Right atrium auricular region (tissue), 2 donors: ENCODE measurements around the gene TACC3. TPM values are rescaled to one million over a fixed set of nuclear protein-coding genes. Genes with fewer than 3 reads are reported as not detected.

Experiments
- DNase-seq: peaks from one replicate; pipeline ENCODE4 v3.0.0-alpha.2; 2019; ENCODE audit warnings: low spot score
- H3K27ac ChIP-seq, 2 donors: fragments of 200-600 bp; sonication (generic); 1 replicate in 1 of 2; 2 replicates in 1 of 2; pipeline ENCODE4 v1.5.1; 2016 to 2019
- H3K27me3 ChIP-seq, 2 donors: fragments of 200-600 bp; sonication (generic); one replicate each; pipeline versions ENCODE4 v1.5.1 to v1.6.0; 2017 to 2019
- H3K36me3 ChIP-seq: fragments of 200-600 bp; sonication (generic); one replicate; pipeline ENCODE4 v1.5.1; 2016
- H3K4me1 ChIP-seq, 2 donors: fragments of 200-600 bp; sonication (generic); one replicate each; pipeline versions ENCODE4 v1.5.1 to v1.6.0; 2017 to 2019
- H3K4me3 ChIP-seq, 2 donors: fragments of 200-600 bp; sonication (generic); 1 replicate in 1 of 2; 2 replicates in 1 of 2; pipeline ENCODE4 v1.5.1; 2017 to 2019; ENCODE audit warnings: mild to moderate bottlenecking in 1 of 2, moderate library complexity in 1 of 2
- H3K9me3 ChIP-seq, 2 donors: fragments of 200-600 bp; sonication (generic); one replicate each; pipeline ENCODE4 v1.5.1; 2019
- CTCF ChIP-seq, 2 donors: fragments of 200-600 bp; sonication (generic); IDR thresholded peaks; one replicate each; pipeline ENCODE4 v1.5.1; 2019; ENCODE audit warnings: antibody characterized with exemption in 2 of 2
- total RNA-seq, 2 donors: library from RNA; depleted of rRNA; stranded (reverse); fragments of >200 nt; gene quantifications; one replicate each; pipeline ENCODE4 v1.1.0, GENCODE V29; 2016

Gene TACC3
- total RNA-seq, 2 donors from 2014 or later, result 3.7 to 5.3 TPM

GRCh38 chr4:1708581-1708980, 12.7 kb upstream of the TACC3 start:
- Histone ChIP-seq H3K36me3 (peaks cover 12% of the 10 kb centered on the region), H3K9me3 (no peaks in the 10 kb centered on the region), H3K4me1 (peaks cover 0 to 16% of the 10 kb centered on the region in 2 donors), H3K4me3 (no peak overlapping the region), H3K27me3 (no peaks in the 10 kb centered on the region), H3K27ac (no peak overlapping the region)
- DNase-seq, result no peak
- TF ChIP-seq CTCF (IDR thresholded peaks at IDR 0.05), result no peak

- Histone ChIP-seq H3K4me3 (peak overlapping the region; percentile 93 to 96), H3K27me3 (no peaks in the 10 kb centered on the region), H3K36me3 (peaks cover 7% of the 10 kb centered on the region), H3K4me1 (peaks cover 0 to 40% of the 10 kb centered on the region in 2 donors), H3K9me3 (no peaks in the 10 kb centered on the region), H3K27ac (peak overlapping the region; percentile 99)
- DNase-seq, result no peak
- no peak for TF ChIP-seq CTCF (IDR thresholded peaks at IDR 0.05)
Observed at GRCh38 chr4:1711055-1711570, 10.2 kb upstream of the TACC3 start.

GRCh38 chr4:1711571-1712215, 9.6 kb upstream of the TACC3 start:
- DNase-seq, result no peak
- Histone ChIP-seq H3K27me3 (no peaks in the 10 kb centered on the region), H3K36me3 (peaks cover 3% of the 10 kb centered on the region), H3K27ac (peak overlapping the region; percentile 99), H3K4me1 (peaks cover 0 to 43% of the 10 kb centered on the region in 2 donors), H3K4me3 (peak overlapping the region; percentile 93 to 96), H3K9me3 (no peaks in the 10 kb centered on the region)
- TF ChIP-seq CTCF (IDR thresholded peaks at IDR 0.05), result no peak

- Histone ChIP-seq H3K9me3 (no peaks in the 10 kb centered on the region), H3K36me3 (peaks cover 9% of the 10 kb centered on the region), H3K4me1 (peaks cover 0 to 43% of the 10 kb centered on the region in 2 donors), H3K27me3 (no peaks in the 10 kb centered on the region), H3K4me3 (peak within 1 kb of the TSS; percentile 93 to 96), H3K27ac (peak within 1 kb of the TSS; percentile 99)
- no peak for TF ChIP-seq CTCF (IDR thresholded peaks at IDR 0.05)
- DNase-seq, result peak; percentile 96
Observed at GRCh38 chr4:1712216-1713002, 8.9 kb upstream of the TACC3 start, which contains the start of gene SLBP. TSS of gene SLBP (minus strand) at chr4:1712319. CDS start at chr4:1712188, 131 bp downstream.

DNA sequence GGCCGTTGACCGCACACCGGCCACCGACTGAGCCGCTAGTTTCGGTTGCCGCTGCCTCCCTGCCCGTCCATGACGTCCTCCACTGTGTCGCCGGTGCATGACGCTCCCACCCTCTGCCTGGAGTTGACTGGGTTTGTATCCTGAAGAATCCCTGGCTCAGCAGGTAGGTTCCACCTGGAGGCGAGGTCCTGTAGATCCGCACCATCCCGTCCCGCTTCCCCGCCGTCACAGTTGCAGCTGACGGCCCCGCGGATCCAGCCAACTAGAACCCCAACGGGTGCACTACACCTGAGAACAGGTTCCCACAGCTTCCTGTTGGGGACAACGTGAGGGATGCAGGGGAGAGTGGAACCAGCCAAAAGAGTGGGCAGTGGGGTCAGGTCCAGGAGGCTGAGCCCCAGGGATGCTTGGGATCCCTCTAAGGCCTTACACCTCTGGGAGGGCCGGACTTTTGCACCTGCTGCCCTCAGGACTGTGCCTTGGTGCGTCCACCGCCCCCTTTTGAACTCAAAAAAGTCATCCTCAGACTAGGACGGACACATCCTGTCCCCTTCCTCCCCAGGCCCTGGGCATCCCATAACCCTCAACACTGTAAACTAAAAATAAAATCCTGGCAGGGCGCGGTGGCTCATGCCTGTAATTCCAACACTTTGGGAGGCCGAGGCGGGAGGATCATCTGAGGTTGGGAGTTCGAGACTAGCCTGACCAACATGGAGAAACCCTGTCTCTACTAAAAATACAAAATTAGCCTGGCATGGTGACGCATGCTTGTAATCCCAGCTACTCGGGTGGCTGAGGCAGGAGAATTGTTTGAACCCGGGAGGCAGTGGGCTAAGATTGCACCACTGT, 8.1 kb upstream of the TACC3 start:
- TF ChIP-seq CTCF (IDR thresholded peaks at IDR 0.05), result no peak
- no peak for DNase-seq
- H3K4me3 ChIP-seq, result peak overlapping the region; percentile 93 to 96

More for the DNA sequence above, 8.1 kb upstream of the TACC3 start:
- H3K9me3 ChIP-seq, result no peaks in the 10 kb centered on the region
- no peaks in the 10 kb centered on the region for H3K27me3 ChIP-seq
- peaks cover 16% of the 10 kb centered on the region for H3K36me3 ChIP-seq
- H3K4me1 ChIP-seq, result peaks cover 0 to 51% of the 10 kb centered on the region in 2 donors
- peak overlapping the region; percentile 99 for H3K27ac ChIP-seq
